PC-3 (cell line): Measurements from ENCODE around the gene CNTD1.

Source experiments
- EZH2 ChIP-seq: fragments of 300-600 bp; sonication (generic); IDR thresholded peaks from one replicate; pipeline ENCODE4 v1.6.1; 2017; ENCODE audit warnings: antibody characterized with exemption, mild to moderate bottlenecking, low read length; ENCODE audit not compliant: unreplicated experiment
- EZH2phosphoT487 ChIP-seq: fragments of 300-600 bp; sonication (generic); IDR thresholded peaks from 2 replicates; pipeline ENCODE4 v1.6.1; 2018; ENCODE audit warnings: mild to moderate bottlenecking, antibody characterized with exemption, low read length, borderline replicate concordance

GRCh38 chr17:42748908-42749798 lies 49.5 kb upstream of the CNTD1 start:
- no peak for TF ChIP-seq EZH2
- no peak for TF ChIP-seq EZH2phosphoT487
